Gastrocnemius medialis (tissue), 4 donors: ENCODE data around the gene TNRC6A. TPM values are rescaled to one million over a fixed set of nuclear protein-coding genes. Genes with fewer than 3 reads are reported as not detected.

ENCODE experiments used
- ATAC-seq, 2 donors: fragments of 150-250 bp; one replicate each; pipeline ENCODE4 v1.9.1; 2016
- DNase-seq, 2 donors: peaks; one replicate each; pipeline ENCODE4 v3.0.0-alpha.2; 2019
- H3K27ac ChIP-seq, 4 donors: fragments of 200-600 bp; sonication (generic); 1 replicate in 1 of 4; 2 replicates in 3 of 4; pipeline ENCODE4 v1.5.1; 2016 to 2018; ENCODE audit warnings: mild to moderate bottlenecking in 2 of 4, moderate library complexity in 1 of 4
- H3K27me3 ChIP-seq, 3 donors: fragments of 200-600 bp; sonication (generic) in 2 of 3; 1 replicate in 1 of 3; 2 replicates in 2 of 3; pipeline versions ENCODE4 v1.5.1 to v1.6.0; 2016 to 2019; ENCODE audit warnings: mild to moderate bottlenecking in 1 of 3, moderate library complexity in 1 of 3
- H3K36me3 ChIP-seq, 2 donors: fragments of 200-600 bp; sonication (generic) in 1 of 2; one replicate each; pipeline ENCODE4 v1.5.1; 2017 to 2018
- H3K4me1 ChIP-seq, 2 donors: fragments of 200-600 bp; sonication (generic) in 1 of 2; one replicate each; pipeline ENCODE4 v1.5.1; 2016 to 2017; ENCODE audit warnings: mild to moderate bottlenecking in 2 of 2
- H3K4me3 ChIP-seq, 4 donors: fragments of 200-600 bp; sonication (generic) in 3 of 4; 1 replicate in 1 of 4; 2 replicates in 3 of 4; pipeline ENCODE4 v1.5.1; 2016 to 2019; ENCODE audit warnings: mild to moderate bottlenecking in 2 of 4
- H3K9me3 ChIP-seq, 3 donors: fragments of 200-600 bp; sonication (generic) in 2 of 3; 1 replicate in 1 of 3; 2 replicates in 2 of 3; pipeline ENCODE4 v1.5.1; 2016 to 2019
- POLR2A ChIP-seq, 2 donors: fragments of 450-650 bp; IDR thresholded peaks; one replicate each; pipeline ENCODE4 v1.6.1; 2017; ENCODE audit warnings: antibody characterized with exemption in 2 of 2, mild to moderate bottlenecking in 2 of 2, moderate library complexity in 2 of 2
- in situ Hi-C, 4 donors: fragments of 200-750 bp; cut with MboI; loops; one replicate each; pipeline versions ENCODE4 v1.15.0 to v1.8.0; 2017; ENCODE audit warnings: low sequenced_read_pairs in 4 of 4
- intact Hi-C: fragments of 100-400 bp; cut with DNase I; formaldehyde crosslinking; loops from one replicate; pipeline ENCODE4 v1.15.1; 2023; ENCODE audit warnings: low total_unique reads
- total RNA-seq, 4 donors: library from RNA; depleted of rRNA; stranded (reverse); fragments of >200 nt; gene quantifications; one replicate each; pipeline versions ENCODE4 v1.1.0 to v1.2.3, GENCODE V29; 2016
- TF ChIP-seq, protein P1 (sequence below), 5 experiments: fragments of 450-650 bp in 3 of 5; fragments of 200-600 bp in 2 of 5; sonication (generic) in 2 of 5; IDR thresholded peaks in 4 of 5; conservative IDR thresholded peaks in 1 of 5; 1 replicate in 4 of 5; 2 replicates in 1 of 5; pipeline ENCODE4 v1.5.1; 2016 to 2019; ENCODE audit warnings: antibody characterized with exemption in 5 of 5, mild to moderate bottlenecking in 3 of 5, moderate library complexity in 3 of 5

TNRC6A gene
- total RNA-seq, 4 donors from 2014 or later: 16.9 to 26.0 (median 23.1) TPM

DNA sequence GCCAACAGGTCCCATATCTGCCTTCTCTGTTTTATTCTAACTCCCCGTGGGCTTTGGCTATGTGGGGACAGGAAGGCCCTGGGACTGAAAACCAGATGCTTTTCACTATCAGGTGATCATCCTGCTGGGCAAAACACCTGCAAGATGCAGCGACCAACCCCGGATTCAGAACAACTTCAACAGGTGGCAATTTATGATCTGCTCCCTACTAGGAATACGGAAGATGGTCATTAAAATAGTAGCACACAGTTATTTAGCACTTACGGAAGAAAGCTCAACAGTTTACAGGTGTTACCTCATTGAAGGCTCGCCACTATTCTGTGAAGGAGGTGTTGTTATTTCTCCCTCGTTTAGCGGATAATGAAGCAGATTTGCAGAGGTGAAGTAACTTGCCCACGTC is 108.5 kb downstream of the TNRC6A start:
- no peak for ATAC-seq
- H3K4me1 ChIP-seq: no peaks in the 10 kb centered on the region
- intact Hi-C loops: no loop called here
- in situ Hi-C loops: no loop called here
- no peak overlapping the region for H3K27ac ChIP-seq
- no peak overlapping the region for H3K4me3 ChIP-seq
- H3K36me3 ChIP-seq: peaks cover 0 to under 1% of the 10 kb centered on the region in 2 donors
- no peak for DNase-seq
- H3K27me3 ChIP-seq: no peaks in the 10 kb centered on the region
- H3K9me3 ChIP-seq: no peaks in the 10 kb centered on the region
- TF ChIP-seq, protein P1, sequence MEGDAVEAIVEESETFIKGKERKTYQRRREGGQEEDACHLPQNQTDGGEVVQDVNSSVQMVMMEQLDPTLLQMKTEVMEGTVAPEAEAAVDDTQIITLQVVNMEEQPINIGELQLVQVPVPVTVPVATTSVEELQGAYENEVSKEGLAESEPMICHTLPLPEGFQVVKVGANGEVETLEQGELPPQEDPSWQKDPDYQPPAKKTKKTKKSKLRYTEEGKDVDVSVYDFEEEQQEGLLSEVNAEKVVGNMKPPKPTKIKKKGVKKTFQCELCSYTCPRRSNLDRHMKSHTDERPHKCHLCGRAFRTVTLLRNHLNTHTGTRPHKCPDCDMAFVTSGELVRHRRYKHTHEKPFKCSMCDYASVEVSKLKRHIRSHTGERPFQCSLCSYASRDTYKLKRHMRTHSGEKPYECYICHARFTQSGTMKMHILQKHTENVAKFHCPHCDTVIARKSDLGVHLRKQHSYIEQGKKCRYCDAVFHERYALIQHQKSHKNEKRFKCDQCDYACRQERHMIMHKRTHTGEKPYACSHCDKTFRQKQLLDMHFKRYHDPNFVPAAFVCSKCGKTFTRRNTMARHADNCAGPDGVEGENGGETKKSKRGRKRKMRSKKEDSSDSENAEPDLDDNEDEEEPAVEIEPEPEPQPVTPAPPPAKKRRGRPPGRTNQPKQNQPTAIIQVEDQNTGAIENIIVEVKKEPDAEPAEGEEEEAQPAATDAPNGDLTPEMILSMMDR (IDR thresholded peaks at IDR 0.05 in 4 of 5, conservative IDR thresholded peaks at IDR 0.05 in 1 of 5): no peak
- no peak for TF ChIP-seq POLR2A (IDR thresholded peaks at IDR 0.05)

- no peaks in the 10 kb centered on the region for H3K36me3 ChIP-seq
- H3K4me3 ChIP-seq: no peak overlapping the region
- TF ChIP-seq, protein P1 (IDR thresholded peaks at IDR 0.05 in 4 of 5, conservative IDR thresholded peaks at IDR 0.05 in 1 of 5): no peak
- TF ChIP-seq POLR2A (IDR thresholded peaks at IDR 0.05): no peak
- H3K4me1 ChIP-seq: no peaks in the 10 kb centered on the region
- H3K27ac ChIP-seq: no peak overlapping the region
- H3K27me3 ChIP-seq: no peaks in the 10 kb centered on the region
- DNase-seq (no peak), ATAC-seq (peak in 1 of 2 donors; percentile 49)
- no peaks in the 10 kb centered on the region for H3K9me3 ChIP-seq
- intact Hi-C loops: no loop called here
- in situ Hi-C loops: no loop called here
These were observed 109.3 kb downstream of the TNRC6A start for GRCh38 chr16:24838554-24839266.

GRCh38 chr16:24839347-24839972 is 110.0 kb downstream of the TNRC6A start:
- H3K36me3 ChIP-seq: no peaks in the 10 kb centered on the region
- TF ChIP-seq, protein P1 (IDR thresholded peaks at IDR 0.05 in 4 of 5, conservative IDR thresholded peaks at IDR 0.05 in 1 of 5): no peak
- TF ChIP-seq POLR2A (IDR thresholded peaks at IDR 0.05): no peak
- ATAC-seq (no peak), DNase-seq (no peak)
- H3K27me3 ChIP-seq: no peaks in the 10 kb centered on the region
- in situ Hi-C loops: no loop called here
- no peak overlapping the region for H3K4me3 ChIP-seq
- H3K4me1 ChIP-seq: no peaks in the 10 kb centered on the region
- no peak overlapping the region for H3K27ac ChIP-seq
- H3K9me3 ChIP-seq: no peaks in the 10 kb centered on the region
- intact Hi-C loops: no loop called here

DNA sequence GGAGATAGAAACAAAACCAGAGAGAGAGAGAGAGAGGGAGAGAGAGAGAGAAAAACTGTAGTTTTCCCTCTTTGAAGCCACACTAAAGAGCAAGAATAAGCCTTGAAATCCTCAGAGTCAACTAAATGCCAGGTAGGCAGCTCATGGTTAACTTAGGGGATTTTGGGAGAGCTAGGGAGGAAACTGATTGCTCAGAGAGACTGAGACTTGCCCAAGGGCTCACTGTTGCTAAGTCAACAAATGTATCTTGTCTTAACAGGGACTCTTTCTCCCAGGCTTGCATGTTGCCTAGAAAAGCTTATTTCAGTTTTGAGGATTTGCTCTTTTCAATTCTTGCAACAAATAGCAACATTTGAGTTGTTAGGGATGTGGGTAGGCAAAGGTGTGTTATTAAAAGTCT is 111.8 kb downstream of the TNRC6A start:
- TF ChIP-seq POLR2A (IDR thresholded peaks at IDR 0.05): no peak
- TF ChIP-seq, protein P1 (IDR thresholded peaks at IDR 0.05 in 4 of 5, conservative IDR thresholded peaks at IDR 0.05 in 1 of 5): no peak
- H3K27ac ChIP-seq: no peak overlapping the region
- DNase-seq: no peak
- intact Hi-C loops: no loop called here
- no peak for ATAC-seq
- H3K4me3 ChIP-seq: no peak overlapping the region
- H3K27me3 ChIP-seq: no peaks in the 10 kb centered on the region
- no peaks in the 10 kb centered on the region for H3K36me3 ChIP-seq
- H3K9me3 ChIP-seq: no peaks in the 10 kb centered on the region
- H3K4me1 ChIP-seq: no peaks in the 10 kb centered on the region
- in situ Hi-C loops: no loop called here
